Measurements from ENCODE around the gene ZNF555. TPM values are rescaled to one million over a fixed set of nuclear protein-coding genes. Genes with fewer than 3 reads are reported as not detected.

Gene ZNF555
- total and polyA plus RNA-seq, 9 of the 15 experiments (the other 6 are each of a cell fraction or from before 2014, with no cell fraction given): 2.0 to 6.7 (median 5.4) TPM

- TF ChIP-seq ZNF609 (CRISPR knock-in tag; IDR thresholded peaks at IDR 0.05; ENCODE audit: borderline replicate concordance) (no peak; the same call in 1 of the 2 replicates), HSF4 (CRISPR knock-in tag; IDR thresholded peaks at IDR 0.05; ENCODE audit: borderline replicate concordance) (no peak), ZNF274 (IDR thresholded peaks at IDR 0.05; ENCODE audit: borderline replicate concordance, low read depth, low read length) (no peak), KLF13 (tag; IDR thresholded peaks at IDR 0.05; ENCODE audit: borderline replicate concordance, low read depth) (0 out of 2 replicates have a peak, but pooled peaks have one; percentile 56), DPF2 (IDR thresholded peaks at IDR 0.05) (peak; percentile 31; the same call in 1 of the 2 replicates), RHOXF2B (CRISPR knock-in tag; conservative IDR thresholded peaks at IDR 0.05) (no peak), FOXJ3 (CRISPR knock-in tag; IDR thresholded peaks at IDR 0.05) (no peak), KDM5B (IDR thresholded peaks at IDR 0.05; ENCODE audit: insufficient replicate concordance, low read depth, low read length) (peak; percentile 61), MTA2 (IDR thresholded peaks at IDR 0.05; ENCODE audit: low read depth) (no peak), ZSCAN32 (CRISPR knock-in tag; IDR thresholded peaks at IDR 0.05) (no peak), ILK (tag; IDR thresholded peaks at IDR 0.05; ENCODE audit: borderline replicate concordance, low read depth) (no peak), RAD51 (IDR thresholded peaks at IDR 0.05; ENCODE audit: borderline replicate concordance, low read depth) (no peak), MYC (IDR thresholded peaks at IDR 0.05; ENCODE audit: low read depth, low read length) (peak; percentile 92), MYC (CRISPR knock-in tag; IDR thresholded peaks at IDR 0.05; ENCODE audit: borderline replicate concordance, low read depth) (no peak; the same call in 1 of the 2 replicates), WHSC1 (IDR thresholded peaks at IDR 0.05; ENCODE audit: low read length) (no peak), PREB (CRISPR knock-in tag; IDR thresholded peaks at IDR 0.05) (no peak), ELF1 (tag; IDR thresholded peaks at IDR 0.05) (no peak), ZNF592 (IDR thresholded peaks at IDR 0.05) (0 out of 2 replicates have a peak, but pooled peaks have one; percentile 39), RNF2 (IDR thresholded peaks at IDR 0.05) (0 out of 2 replicates have a peak, but pooled peaks have one; percentile 40)
Measured at GRCh38 chr19:2819540-2820111, 21.6 kb upstream of the ZNF555 start, which contains the start of gene ZNF554 (continued).

Data from K562 (cell line).